Gastrocnemius medialis (tissue), 4 donors: ENCODE results near the gene CD38. TPM values are rescaled to one million over a fixed set of nuclear protein-coding genes. Genes with fewer than 3 reads are reported as not detected.

Experiments used
- ATAC-seq, 2 donors: fragments of 150-250 bp; one replicate each; pipeline ENCODE4 v1.9.1; 2016
- DNase-seq, 2 donors: peaks; one replicate each; pipeline ENCODE4 v3.0.0-alpha.2; 2019
- H3K27ac ChIP-seq, 4 donors: fragments of 200-600 bp; sonication (generic); 1 replicate in 1 of 4; 2 replicates in 3 of 4; pipeline ENCODE4 v1.5.1; 2016 to 2018; ENCODE audit warnings: mild to moderate bottlenecking in 2 of 4, moderate library complexity in 1 of 4
- H3K27me3 ChIP-seq, 3 donors: fragments of 200-600 bp; sonication (generic) in 2 of 3; 1 replicate in 1 of 3; 2 replicates in 2 of 3; pipeline versions ENCODE4 v1.5.1 to v1.6.0; 2016 to 2019; ENCODE audit warnings: mild to moderate bottlenecking in 1 of 3, moderate library complexity in 1 of 3
- H3K36me3 ChIP-seq, 2 donors: fragments of 200-600 bp; sonication (generic) in 1 of 2; one replicate each; pipeline ENCODE4 v1.5.1; 2017 to 2018
- H3K4me1 ChIP-seq, 2 donors: fragments of 200-600 bp; sonication (generic) in 1 of 2; one replicate each; pipeline ENCODE4 v1.5.1; 2016 to 2017; ENCODE audit warnings: mild to moderate bottlenecking in 2 of 2
- H3K4me3 ChIP-seq, 4 donors: fragments of 200-600 bp; sonication (generic) in 3 of 4; 1 replicate in 1 of 4; 2 replicates in 3 of 4; pipeline ENCODE4 v1.5.1; 2016 to 2019; ENCODE audit warnings: mild to moderate bottlenecking in 2 of 4
- H3K9me3 ChIP-seq, 3 donors: fragments of 200-600 bp; sonication (generic) in 2 of 3; 1 replicate in 1 of 3; 2 replicates in 2 of 3; pipeline ENCODE4 v1.5.1; 2016 to 2019
- CTCF ChIP-seq, 5 experiments: fragments of 450-650 bp in 3 of 5; fragments of 200-600 bp in 2 of 5; sonication (generic) in 2 of 5; IDR thresholded peaks in 4 of 5; conservative IDR thresholded peaks in 1 of 5; 1 replicate in 4 of 5; 2 replicates in 1 of 5; pipeline ENCODE4 v1.5.1; 2016 to 2019; ENCODE audit warnings: antibody characterized with exemption in 5 of 5, mild to moderate bottlenecking in 3 of 5, moderate library complexity in 3 of 5
- POLR2A ChIP-seq, 2 donors: fragments of 450-650 bp; IDR thresholded peaks; one replicate each; pipeline ENCODE4 v1.6.1; 2017; ENCODE audit warnings: antibody characterized with exemption in 2 of 2, mild to moderate bottlenecking in 2 of 2, moderate library complexity in 2 of 2
- in situ Hi-C, 4 donors: fragments of 200-750 bp; cut with MboI; loops; one replicate each; pipeline versions ENCODE4 v1.15.0 to v1.8.0; 2017; ENCODE audit warnings: low sequenced_read_pairs in 4 of 4
- intact Hi-C: fragments of 100-400 bp; cut with DNase I; formaldehyde crosslinking; loops from one replicate; pipeline ENCODE4 v1.15.1; 2023; ENCODE audit warnings: low total_unique reads
- total RNA-seq, 4 donors: library from RNA; depleted of rRNA; stranded (reverse); fragments of >200 nt; gene quantifications; one replicate each; pipeline versions ENCODE4 v1.1.0 to v1.2.3, GENCODE V29; 2016

Gene CD38
- total RNA-seq, 4 donors from 2014 or later, result 0.73 to 9.0 (median 2.4) TPM

GRCh38 chr4:15765391-15765790, 12.7 kb upstream of the CD38 start:
- no peak overlapping the region for H3K27ac ChIP-seq
- DNase-seq, result no peak
- no peak for TF ChIP-seq POLR2A (IDR thresholded peaks at IDR 0.05)
- TF ChIP-seq CTCF (IDR thresholded peaks at IDR 0.05 in 4 of 5, conservative IDR thresholded peaks at IDR 0.05 in 1 of 5), result no peak
- in situ Hi-C loops (no loop called here), intact Hi-C loops (no loop called here)
- H3K27me3 ChIP-seq, result no peaks in the 10 kb centered on the region
- no peak for ATAC-seq
- no peaks in the 10 kb centered on the region for H3K4me1 ChIP-seq
- no peaks in the 10 kb centered on the region for H3K36me3 ChIP-seq
- H3K4me3 ChIP-seq, result no peak overlapping the region
- no peaks in the 10 kb centered on the region for H3K9me3 ChIP-seq

- H3K36me3 ChIP-seq, result no peaks in the 10 kb centered on the region
- no peak for ATAC-seq
- in situ Hi-C loops (no loop called here), intact Hi-C loops (no loop called here)
- TF ChIP-seq CTCF (IDR thresholded peaks at IDR 0.05 in 4 of 5, conservative IDR thresholded peaks at IDR 0.05 in 1 of 5), result no peak
- no peak for TF ChIP-seq POLR2A (IDR thresholded peaks at IDR 0.05)
- no peak overlapping the region for H3K4me3 ChIP-seq
- no peaks in the 10 kb centered on the region for H3K4me1 ChIP-seq
- no peak overlapping the region for H3K27ac ChIP-seq
- no peaks in the 10 kb centered on the region for H3K27me3 ChIP-seq
- DNase-seq, result no peak
- no peaks in the 10 kb centered on the region for H3K9me3 ChIP-seq
Measured at GRCh38 chr4:15765910-15766697, 12.0 kb upstream of the CD38 start.

GRCh38 chr4:15766821-15767220, 11.3 kb upstream of the CD38 start:
- no peaks in the 10 kb centered on the region for H3K36me3 ChIP-seq
- in situ Hi-C loops, result no loop called here
- TF ChIP-seq CTCF (IDR thresholded peaks at IDR 0.05 in 4 of 5, conservative IDR thresholded peaks at IDR 0.05 in 1 of 5) (no peak), POLR2A (IDR thresholded peaks at IDR 0.05) (no peak)
- H3K4me1 ChIP-seq, result no peaks in the 10 kb centered on the region
- intact Hi-C loops, result no loop called here
- ATAC-seq (no peak), DNase-seq (no peak)
- no peaks in the 10 kb centered on the region for H3K9me3 ChIP-seq
- no peak overlapping the region for H3K27ac ChIP-seq
- H3K27me3 ChIP-seq, result no peaks in the 10 kb centered on the region
- H3K4me3 ChIP-seq, result no peak overlapping the region

GRCh38 chr4:15769202-15769601, 8.9 kb upstream of the CD38 start:
- no peak for DNase-seq
- intact Hi-C loops, result no loop called here
- H3K36me3 ChIP-seq, result no peaks in the 10 kb centered on the region

More at GRCh38 chr4:15769202-15769601, 8.9 kb upstream of the CD38 start:
- no peak for TF ChIP-seq CTCF (IDR thresholded peaks at IDR 0.05 in 4 of 5, conservative IDR thresholded peaks at IDR 0.05 in 1 of 5)
- Histone ChIP-seq H3K27me3 (no peaks in the 10 kb centered on the region), H3K27ac (no peak overlapping the region), H3K4me3 (no peak overlapping the region), H3K9me3 (no peaks in the 10 kb centered on the region), H3K4me1 (no peaks in the 10 kb centered on the region)
- no peak for ATAC-seq
- in situ Hi-C loops, result no loop called here
